Stimulated activated CD4-positive, alpha-beta T cell treated with anti-CD3 and anti-CD28 coated beads, Interleukin-2, amount 100 ng/mL, for 24 hours (primary cell): ENCODE data around the gene MSL2.
"Not testable (repeated sequence)": the region's sequence is repeated elsewhere in the genome, so short reads cannot be mapped to it uniquely, and the experiment has no call there.

ENCODE experiments used
- DNase-seq, 2 donors: peaks; one replicate each; pipeline ENCODE4 v3.0.0-alpha.2; 2020

MSL2 gene

DNA sequence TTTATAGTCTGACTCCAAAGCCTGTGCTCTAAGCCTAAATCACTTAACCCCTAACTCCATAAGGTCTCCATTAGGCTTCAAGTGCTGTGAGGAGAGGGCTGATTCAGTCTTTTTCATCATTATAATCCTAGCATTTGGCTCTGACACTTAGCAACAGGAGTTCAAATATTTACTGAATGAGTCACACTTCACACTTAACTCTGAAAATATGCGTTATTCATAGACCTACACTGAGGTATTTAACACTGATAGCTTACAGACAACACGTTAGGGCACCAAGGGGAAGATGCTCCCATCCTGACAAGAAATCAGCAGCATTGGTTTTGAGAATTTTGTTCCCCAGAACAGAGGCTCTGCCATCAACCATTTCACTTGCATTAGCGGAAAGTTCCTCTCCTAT, 53.5 kb downstream of the MSL2 start:
- no peak for DNase-seq

DNA sequence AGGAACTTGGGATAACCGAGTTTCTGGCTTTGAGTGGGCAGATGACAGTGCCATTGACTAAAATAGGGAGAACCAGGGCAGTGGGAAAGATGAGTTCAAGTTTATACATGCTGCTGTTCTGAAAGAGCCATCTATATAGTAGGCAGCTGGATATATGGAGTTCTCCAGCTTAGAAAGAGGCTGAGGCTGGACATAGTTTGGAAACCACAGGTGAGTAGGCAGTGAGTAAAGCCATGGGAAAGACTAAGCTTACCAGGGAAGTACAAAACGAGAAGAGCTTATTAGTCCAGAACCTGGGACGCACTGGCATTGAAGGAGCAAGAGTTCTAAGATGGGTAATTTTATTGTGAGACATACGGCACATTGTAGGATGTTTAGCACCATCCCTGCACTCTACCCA, 54.2 kb downstream of the MSL2 start:
- DNase-seq, result no peak

DNA sequence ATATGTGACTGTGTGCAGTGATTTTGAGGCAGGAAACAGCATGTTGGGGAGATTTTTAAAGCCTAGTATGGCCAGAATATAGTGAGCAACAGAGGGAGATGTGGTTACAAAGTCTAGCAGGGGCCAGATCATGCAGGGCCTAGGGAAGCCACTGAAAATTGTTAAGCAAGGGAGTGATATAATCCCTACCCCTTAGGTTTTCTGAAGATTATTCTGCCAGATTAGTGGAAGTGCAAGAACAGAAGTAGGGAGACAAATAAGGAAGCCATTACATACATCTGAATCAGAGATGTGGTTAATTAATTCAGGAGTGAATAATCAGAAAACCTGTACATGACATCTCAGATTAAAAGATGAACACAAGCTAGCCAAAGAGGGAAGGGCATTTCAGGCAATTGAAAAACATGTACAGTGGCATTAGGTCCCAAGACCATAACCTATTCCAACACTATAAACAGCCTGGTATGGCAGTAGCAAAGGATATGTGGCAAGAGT, 54.8 kb downstream of the MSL2 start:
- DNase-seq, result no peak

DNA sequence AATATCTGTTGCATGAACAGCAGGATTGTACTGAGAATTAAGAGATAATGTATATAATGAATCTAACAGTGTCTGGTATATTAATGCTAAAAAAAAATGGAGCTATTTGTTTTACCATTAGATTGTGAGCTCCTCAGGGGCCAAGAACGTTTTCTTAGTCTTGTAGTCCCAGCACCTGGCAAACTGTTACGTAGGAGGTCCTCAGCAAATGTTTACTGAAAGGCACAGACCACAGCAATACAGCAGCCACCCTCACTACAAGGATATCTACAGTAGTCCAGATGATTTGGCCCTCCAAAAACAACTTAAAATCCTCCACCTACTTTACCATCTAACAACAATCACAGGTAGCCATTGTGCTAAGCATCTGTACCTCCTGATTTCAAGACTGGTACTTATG, 59.7 kb downstream of the MSL2 start:
- DNase-seq, result no peak

DNA sequence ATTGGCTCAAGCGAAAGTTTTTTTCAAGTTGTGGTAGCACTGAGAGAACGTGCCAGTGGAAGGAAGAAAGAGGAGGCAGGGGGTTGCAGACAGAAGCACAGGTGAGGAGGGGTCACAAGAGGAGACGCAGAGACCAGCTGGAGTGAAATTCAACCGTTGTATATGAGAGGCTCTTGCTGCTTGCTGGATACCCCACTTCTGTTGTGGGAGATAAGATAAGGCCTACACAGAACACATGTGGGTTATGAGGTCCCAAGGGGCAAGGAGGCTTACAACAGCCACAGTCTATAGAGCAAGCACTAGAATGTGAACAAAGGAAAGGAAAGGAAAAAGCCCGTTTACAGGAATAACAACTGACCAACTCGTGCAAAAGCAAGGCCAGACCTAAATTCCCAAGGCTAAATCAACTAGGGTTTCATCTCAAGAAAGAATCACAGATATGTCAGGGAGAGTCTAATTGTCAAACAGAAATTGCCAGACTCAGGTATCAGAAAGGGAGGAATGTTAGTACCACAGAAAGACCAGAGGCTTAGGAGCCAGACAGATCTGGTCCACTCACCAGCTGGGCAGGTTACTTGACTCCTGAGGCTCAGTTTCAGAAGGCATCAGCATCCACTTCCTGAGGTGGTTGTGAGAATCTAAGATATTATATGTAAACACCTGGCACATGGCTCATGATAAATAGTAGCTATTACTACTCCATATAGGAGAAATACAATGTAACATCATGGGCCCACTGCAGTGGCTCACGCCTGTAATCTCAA, 60.9 kb downstream of the MSL2 start:
- DNase-seq, result no peak

DNA sequence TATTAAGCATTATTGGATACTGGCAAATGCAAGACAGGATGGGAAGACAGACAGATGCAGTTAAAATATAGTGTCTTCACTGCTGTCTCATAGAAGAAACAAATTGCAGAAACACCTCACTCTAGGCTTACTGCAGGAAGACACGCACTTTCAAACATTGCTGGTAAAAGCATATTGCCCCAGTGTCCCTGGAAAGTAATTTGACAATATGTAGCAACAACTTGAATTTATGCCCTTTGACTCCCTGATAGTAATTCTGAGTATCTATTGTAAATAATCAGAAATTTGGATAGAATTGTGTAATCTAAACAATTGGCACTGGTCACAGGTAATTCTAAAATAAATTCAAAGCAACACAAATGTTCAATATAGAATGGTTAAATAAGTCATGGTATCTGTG, 62.0 kb downstream of the MSL2 start:
- DNase-seq, result no peak

DNA sequence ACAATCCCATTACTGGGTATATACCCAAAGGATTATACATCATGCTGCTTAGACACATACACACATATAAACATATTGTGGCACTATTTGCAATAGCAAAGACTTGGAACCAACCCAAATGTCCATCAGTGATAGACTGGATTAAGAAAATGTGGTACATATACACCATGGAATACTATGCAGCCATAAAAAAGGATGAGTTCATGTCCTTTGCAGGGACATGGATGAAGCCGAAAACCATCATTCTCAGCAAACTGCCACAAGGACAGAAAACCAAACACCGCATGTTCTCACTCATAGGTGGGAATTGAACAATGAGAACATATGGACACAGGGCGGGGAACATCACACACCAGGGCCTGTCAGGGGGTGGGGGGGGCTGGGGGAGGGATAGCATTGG, 64.5 kb downstream of the MSL2 start:
- DNase-seq, result not testable (repeated sequence)

DNA sequence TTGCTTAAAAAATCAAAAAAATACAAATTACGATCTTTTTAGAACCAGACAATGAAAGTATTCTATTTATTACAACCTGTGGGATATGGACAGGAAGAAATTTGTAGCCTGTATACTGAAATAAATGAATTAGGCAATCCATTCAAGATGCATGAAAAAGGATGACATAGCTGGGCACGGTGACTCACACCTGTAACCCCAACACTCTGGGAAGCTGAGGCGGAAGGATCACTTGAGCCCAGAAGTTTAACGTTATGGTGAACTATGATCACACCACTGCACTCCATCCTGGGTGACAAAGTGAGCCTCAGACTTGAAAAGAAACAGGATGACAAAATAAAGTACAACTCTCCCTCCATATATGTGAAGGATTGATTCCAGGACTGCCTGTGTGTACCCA, 74.1 kb downstream of the MSL2 start:
- DNase-seq, result no peak

DNA sequence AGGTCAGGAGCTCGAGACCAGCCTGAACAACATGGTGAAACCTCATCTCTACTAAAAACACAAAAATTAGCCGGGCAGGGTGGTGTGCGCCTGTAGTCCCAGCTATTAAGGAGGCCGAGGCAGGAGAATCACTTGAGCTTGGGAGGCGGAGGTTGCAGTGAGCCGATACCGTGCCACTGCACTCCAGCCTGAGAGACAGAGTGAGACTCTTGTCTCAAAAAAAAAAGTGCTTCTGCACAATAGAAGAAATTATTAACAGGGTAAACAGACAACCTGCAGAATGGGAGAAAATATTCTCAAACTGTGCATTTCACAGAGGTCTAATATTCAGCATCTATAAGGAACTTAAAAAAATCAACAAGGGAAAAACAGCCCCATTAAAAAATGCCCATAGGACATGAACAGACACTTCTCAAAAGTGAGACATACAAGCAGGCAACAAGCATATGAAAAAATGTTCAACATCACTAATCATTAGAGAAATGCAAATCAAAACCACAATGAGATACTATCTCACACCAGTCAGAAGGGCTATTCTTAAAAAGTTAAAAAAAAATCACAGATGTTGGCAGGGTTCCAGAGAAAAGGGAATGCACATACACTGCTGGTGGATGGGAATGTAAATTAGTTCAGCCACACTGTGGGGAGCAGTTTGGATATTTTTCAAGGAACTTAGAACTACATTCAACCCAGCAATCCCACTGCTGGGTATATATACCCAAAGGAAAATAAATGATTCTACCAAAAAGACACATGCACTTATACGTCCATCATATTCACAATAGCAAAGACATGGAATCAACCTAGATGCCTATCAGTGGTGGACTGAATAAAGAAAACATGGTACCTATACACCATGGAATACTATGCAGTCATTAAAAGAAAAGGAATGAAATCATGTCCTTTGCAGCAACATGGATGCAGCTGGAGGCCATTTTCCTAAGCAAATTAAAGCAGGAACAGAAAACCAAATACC, 75.5 kb downstream of the MSL2 start:
- DNase-seq, result no peak

DNA sequence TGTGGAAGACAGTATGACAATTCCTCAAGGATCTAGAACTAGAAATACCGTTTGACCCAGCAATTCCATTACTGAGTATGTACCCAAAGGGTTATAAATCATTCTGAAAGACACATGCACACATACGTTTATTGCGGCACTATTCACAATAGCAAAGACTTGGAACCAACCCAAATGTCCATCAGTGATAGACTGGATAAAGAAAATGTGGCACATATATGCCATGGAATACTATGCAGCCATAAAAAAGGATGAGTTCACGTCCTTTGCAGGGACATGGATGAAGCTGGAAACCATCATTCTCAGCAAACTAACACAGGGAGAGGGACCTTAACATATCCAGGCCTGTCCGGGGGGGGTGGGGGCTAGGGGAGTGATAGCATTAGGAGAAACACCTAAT, 76.4 kb downstream of the MSL2 start:
- DNase-seq, result not testable (repeated sequence)

DNA sequence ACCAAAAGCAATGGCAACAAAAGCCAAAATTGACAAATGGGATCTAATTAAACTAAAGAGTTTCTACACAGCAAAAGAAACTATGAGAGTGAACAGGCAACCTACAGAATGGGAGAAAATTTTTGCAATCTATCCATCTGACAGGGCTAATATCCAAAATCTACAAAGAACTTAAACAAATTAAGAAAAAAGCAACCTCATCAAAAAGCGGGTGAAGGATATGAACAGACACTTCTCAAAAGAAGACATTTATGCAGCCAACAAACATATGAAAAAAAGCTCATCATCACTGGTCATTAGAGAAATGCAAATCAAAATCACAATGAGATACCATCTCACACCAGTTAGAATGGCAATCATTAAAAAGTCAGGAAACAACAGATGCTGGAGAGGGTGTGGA, 76.8 kb downstream of the MSL2 start:
- DNase-seq, result not testable (repeated sequence)

DNA sequence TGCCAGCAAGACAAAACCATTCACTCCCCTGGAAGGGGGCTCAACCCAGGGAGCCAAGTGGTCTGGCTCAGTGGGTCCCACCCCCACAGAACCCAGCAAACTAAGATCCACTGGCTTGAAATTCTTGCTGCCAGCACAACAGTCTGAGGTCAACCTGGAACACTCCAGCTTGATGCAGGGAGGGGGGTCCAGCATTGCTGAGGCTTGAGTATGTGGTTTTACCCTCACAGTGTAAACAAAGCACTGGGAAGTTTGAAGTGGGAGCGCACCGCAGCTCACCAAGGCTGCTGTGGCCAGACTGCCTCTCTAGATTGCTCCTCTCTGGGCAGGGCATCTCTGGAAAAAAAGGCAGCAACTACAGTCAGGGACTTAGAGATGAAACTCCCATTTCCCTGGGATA, 81.7 kb downstream of the MSL2 start:
- DNase-seq, result no peak

DNA sequence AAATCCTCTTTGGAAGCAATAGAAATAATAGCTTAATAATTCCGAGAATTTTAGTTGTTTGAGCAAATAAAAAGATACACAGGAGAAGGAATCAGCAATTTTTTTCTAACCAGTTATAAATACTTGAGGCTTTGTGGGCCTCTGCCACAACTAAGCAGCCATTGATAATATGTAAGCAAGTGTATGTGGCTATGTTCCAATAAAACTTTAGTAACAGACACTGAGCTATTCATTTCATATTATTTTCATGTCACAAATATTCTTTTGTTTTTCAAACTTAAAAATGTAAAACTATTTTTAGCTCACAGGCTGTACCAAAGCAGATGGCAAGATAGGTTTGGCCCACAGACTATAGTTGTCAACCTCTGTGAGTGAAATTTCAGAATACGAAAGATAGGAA, 85.7 kb downstream of the MSL2 start:
- DNase-seq, result no peak

DNA sequence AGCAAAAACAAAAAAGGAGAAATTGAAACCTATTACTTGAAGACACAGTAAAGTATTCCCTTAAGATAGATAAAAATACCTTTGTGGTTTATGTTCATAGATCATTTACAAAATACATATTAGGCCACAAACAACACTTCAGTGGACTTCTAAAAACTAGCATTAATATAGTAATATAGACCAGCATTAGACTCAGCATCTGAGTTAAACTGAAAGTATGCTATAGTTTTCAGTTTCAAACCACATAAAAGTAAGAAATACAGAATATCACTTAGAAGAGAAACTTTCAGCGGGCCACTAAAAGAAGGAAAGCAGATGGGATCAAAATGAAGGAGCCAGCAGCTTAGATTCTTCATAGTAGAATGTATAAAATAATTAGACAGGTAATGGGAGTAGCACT, 86.6 kb downstream of the MSL2 start:
- DNase-seq, result no peak

DNA sequence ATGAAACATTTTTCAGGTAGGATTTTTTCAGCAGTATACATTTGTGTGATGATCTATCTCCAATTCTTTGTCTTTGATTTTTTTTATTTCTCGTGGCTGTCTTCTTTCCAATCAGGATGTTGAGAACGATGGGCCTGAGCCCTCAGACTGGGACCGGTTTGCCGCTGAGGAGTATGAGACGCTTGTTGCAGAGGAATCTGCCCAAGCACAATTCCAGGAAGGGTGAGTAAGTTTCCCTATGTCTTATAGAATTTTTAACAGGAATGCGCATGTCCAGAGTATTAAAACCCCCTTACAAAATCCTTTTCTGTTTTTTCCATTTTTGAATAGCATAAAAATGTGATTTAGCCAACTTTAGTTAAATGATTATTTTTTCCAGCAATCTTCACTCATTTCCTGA, 90.0 kb downstream of the MSL2 start:
- no peak for DNase-seq

DNA sequence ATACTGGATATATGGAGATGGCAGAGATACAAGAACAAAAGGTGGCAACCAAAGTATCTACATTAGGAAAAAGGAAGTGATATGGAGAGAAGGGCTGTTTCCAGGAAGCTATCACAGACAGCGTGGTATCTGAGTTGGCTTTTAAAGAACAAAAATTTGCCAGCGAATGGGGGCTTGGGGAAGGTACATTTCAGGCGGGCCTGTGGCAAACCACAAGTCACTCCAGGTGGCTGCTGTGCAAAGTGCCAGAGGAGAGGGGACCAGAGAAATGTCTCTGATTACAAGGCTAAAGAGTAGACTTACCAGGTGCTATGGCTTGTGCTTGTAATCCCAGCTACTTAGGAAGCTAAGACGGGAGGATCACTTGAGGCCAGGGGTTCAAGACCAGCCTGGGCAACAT, 91.1 kb downstream of the MSL2 start:
- no peak for DNase-seq
